ENCODE data around the gene HPS3. TPM values are rescaled to one million over a fixed set of nuclear protein-coding genes. Genes with fewer than 3 reads are reported as not detected.
A peak's percentile ranks its signal among the peaks of the same experiment; 100 is the strongest.

The HPS3 gene
- total RNA-seq, 1 donor from 2014 or later = 26.8 TPM

- DNase-seq (ENCODE audit: low spot score) = no peak
These were observed 6.5 kb upstream of the HPS3 start for GRCh38 chr3:149122721-149123578.

- DNase-seq (ENCODE audit: low spot score) = no peak
These were observed 617 bp upstream of the HPS3 start for GRCh38 chr3:149128821-149129220.

GRCh38 chr3:149131589-149131988 lies 2.2 kb downstream of the HPS3 start:
- DNase-seq (ENCODE audit: low spot score) = no peak

GRCh38 chr3:149134575-149134974 lies 5.1 kb downstream of the HPS3 start:
- DNase-seq (ENCODE audit: low spot score) = peak; percentile 54

GRCh38 chr3:149142682-149143081 lies 13.2 kb downstream of the HPS3 start:
- DNase-seq (ENCODE audit: low spot score) = no peak

- no peak for DNase-seq (ENCODE audit: low spot score)
These were observed 15.9 kb downstream of the HPS3 start for GRCh38 chr3:149145356-149145755.

GRCh38 chr3:149145974-149146373 lies 16.5 kb downstream of the HPS3 start:
- DNase-seq (ENCODE audit: low spot score) = no peak

- no peak for DNase-seq (ENCODE audit: low spot score)
These were observed 21.0 kb downstream of the HPS3 start for GRCh38 chr3:149150436-149150835.

GRCh38 chr3:149151843-149152242 lies 22.4 kb downstream of the HPS3 start:
- no peak for DNase-seq (ENCODE audit: low spot score)

GRCh38 chr3:149152420-149152819 lies 23.0 kb downstream of the HPS3 start:
- no peak for DNase-seq (ENCODE audit: low spot score)

GRCh38 chr3:149153402-149153801 lies 24.0 kb downstream of the HPS3 start:
- no peak for DNase-seq (ENCODE audit: low spot score)

GRCh38 chr3:149160754-149161300 lies 31.4 kb downstream of the HPS3 start:
- no peak for DNase-seq (ENCODE audit: low spot score)

- DNase-seq (ENCODE audit: low spot score) = no peak
These were observed 32.6 kb downstream of the HPS3 start for GRCh38 chr3:149162007-149162406.

GRCh38 chr3:149163066-149163465 lies 33.6 kb downstream of the HPS3 start:
- DNase-seq (ENCODE audit: low spot score) = no peak

- DNase-seq (ENCODE audit: low spot score) = no peak
These were observed 38.5 kb downstream of the HPS3 start for GRCh38 chr3:149167898-149168297.

- DNase-seq (ENCODE audit: low spot score) = no peak
These were observed 41.2 kb downstream of the HPS3 start for GRCh38 chr3:149170672-149171071.

GRCh38 chr3:149174901-149175300 lies 45.5 kb downstream of the HPS3 start:
- no peak for DNase-seq (ENCODE audit: low spot score)

- no peak for DNase-seq (ENCODE audit: low spot score)
These were observed 47.7 kb downstream of the HPS3 start for GRCh38 chr3:149177122-149177521.

- no peak for DNase-seq (ENCODE audit: low spot score)
These were observed 49.8 kb downstream of the HPS3 start for GRCh38 chr3:149179220-149179619.

GRCh38 chr3:149180057-149180573 lies 50.7 kb downstream of the HPS3 start:
- DNase-seq (ENCODE audit: low spot score) = peak; percentile 88

- no peak for DNase-seq (ENCODE audit: low spot score)
These were observed 51.7 kb downstream of the HPS3 start for GRCh38 chr3:149181182-149181581.

GRCh38 chr3:149186219-149186618 lies 56.8 kb downstream of the HPS3 start:
- DNase-seq (ENCODE audit: low spot score) = no peak

GRCh38 chr3:149186721-149187120 lies 57.3 kb downstream of the HPS3 start:
- no peak for DNase-seq (ENCODE audit: low spot score)

All from mucosa of gallbladder (tissue), 1 donor.